ENCODE data around the gene NCKAP1.

GRCh38 chr2:182887093-182887492, 151.2 kb downstream of the NCKAP1 start:
- TF ChIP-seq CTCF (IDR thresholded peaks at IDR 0.05) (no peak), POLR2AphosphoS5 (IDR thresholded peaks at IDR 0.05) (no peak)
